ENCODE measurements around the gene KIAA0586.
"Not testable (repeated sequence)": the region's sequence is repeated elsewhere in the genome, so short reads cannot be mapped to it uniquely, and the experiment has no call there.

KIAA0586 gene

DNA sequence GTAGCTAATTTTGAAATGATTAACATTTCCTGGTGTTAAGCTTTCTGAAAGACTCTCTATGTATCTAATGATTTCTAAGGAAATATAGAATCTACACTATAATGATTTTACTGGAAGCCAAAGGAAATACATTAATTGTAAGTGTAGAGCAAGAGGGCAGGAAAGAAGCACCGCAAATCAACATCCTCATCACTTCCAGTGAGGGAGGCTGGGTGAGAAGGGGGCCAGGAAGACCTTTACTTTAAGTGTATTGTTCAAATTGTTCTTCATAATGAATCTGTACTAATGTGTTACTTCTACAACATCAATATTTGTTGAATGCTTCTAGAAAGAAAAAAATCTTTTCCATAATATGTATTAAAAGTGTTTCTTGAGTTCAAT lies 144.9 kb downstream of the KIAA0586 start:
- TF ChIP-seq, protein P1, sequence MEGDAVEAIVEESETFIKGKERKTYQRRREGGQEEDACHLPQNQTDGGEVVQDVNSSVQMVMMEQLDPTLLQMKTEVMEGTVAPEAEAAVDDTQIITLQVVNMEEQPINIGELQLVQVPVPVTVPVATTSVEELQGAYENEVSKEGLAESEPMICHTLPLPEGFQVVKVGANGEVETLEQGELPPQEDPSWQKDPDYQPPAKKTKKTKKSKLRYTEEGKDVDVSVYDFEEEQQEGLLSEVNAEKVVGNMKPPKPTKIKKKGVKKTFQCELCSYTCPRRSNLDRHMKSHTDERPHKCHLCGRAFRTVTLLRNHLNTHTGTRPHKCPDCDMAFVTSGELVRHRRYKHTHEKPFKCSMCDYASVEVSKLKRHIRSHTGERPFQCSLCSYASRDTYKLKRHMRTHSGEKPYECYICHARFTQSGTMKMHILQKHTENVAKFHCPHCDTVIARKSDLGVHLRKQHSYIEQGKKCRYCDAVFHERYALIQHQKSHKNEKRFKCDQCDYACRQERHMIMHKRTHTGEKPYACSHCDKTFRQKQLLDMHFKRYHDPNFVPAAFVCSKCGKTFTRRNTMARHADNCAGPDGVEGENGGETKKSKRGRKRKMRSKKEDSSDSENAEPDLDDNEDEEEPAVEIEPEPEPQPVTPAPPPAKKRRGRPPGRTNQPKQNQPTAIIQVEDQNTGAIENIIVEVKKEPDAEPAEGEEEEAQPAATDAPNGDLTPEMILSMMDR (IDR thresholded peaks at IDR 0.05; ENCODE audit: borderline replicate concordance, insufficient read depth, low read depth, low read length), result no peak

DNA sequence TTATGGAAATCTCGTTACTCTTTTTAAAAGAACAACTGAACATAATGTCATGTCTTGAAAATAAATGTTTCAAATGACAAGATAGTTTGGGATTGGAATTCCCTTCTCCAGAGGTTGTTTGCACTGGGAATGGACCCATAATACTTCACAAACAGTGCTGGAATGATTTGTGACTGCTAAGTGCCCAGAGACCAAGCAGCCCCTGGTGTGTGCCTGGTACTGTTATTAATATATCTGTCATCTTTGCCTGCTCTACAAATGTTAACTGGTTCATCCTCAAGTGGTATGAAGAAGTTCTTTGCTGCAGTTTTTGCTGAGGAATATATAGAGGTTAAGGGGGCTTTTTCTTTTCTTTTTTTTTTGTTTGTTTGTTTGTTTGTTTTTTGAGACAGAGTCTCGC lies 145.3 kb downstream of the KIAA0586 start:
- H3K4me3 ChIP-seq (ENCODE audit: low read depth, low read length), result no peak overlapping the region
- TF ChIP-seq, protein P1 (IDR thresholded peaks at IDR 0.05; ENCODE audit: borderline replicate concordance, insufficient read depth, low read depth, low read length), result no peak

More for the DNA sequence above, 144.9 kb downstream of the KIAA0586 start:
- H3K4me3 ChIP-seq (ENCODE audit: low read depth, low read length), result no peak overlapping the region

DNA sequence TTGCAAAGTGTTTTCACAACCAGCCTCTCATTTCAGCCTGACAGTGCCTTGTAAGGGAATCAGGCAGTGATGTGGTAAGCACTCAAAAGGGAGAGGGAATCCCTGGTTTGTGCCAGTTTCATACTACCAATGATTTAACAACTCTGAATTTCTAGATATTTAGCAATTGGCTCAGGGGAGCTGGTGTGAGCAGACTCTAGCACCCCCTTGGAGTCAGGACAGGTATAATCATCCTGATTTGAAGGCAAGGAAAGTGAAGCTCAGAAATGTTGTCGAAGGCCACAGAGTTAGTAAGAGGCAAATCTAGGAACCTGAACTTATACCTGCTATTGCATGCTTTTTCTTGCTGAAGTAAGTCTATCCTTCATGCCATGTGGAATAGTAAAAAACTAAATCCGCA lies 147.1 kb downstream of the KIAA0586 start:
- TF ChIP-seq, protein P1 (IDR thresholded peaks at IDR 0.05; ENCODE audit: borderline replicate concordance, insufficient read depth, low read depth, low read length), result no peak
- H3K4me3 ChIP-seq (ENCODE audit: low read depth, low read length), result no peak overlapping the region

DNA sequence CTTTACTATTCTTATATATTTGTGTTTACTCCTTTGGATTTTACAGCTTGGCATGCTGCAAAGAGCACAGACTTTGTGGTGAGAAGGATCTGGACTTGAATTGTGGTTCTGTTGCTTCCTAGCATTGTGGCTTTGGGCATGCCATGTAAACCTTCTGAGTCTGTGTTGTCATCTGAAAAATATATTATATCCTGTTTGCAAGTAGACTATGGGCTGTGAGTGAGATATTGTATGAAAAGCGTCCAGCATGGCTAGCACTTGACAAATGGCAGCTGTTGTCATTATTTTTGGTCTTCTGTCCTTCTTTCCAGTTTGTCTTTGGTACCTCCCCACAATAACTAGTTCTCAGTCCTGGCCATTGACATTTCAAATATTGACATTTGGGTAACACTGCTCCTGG lies 148.4 kb downstream of the KIAA0586 start:
- TF ChIP-seq, protein P1 (IDR thresholded peaks at IDR 0.05; ENCODE audit: borderline replicate concordance, insufficient read depth, low read depth, low read length), result no peak
- no peak overlapping the region for H3K4me3 ChIP-seq (ENCODE audit: low read depth, low read length)

DNA sequence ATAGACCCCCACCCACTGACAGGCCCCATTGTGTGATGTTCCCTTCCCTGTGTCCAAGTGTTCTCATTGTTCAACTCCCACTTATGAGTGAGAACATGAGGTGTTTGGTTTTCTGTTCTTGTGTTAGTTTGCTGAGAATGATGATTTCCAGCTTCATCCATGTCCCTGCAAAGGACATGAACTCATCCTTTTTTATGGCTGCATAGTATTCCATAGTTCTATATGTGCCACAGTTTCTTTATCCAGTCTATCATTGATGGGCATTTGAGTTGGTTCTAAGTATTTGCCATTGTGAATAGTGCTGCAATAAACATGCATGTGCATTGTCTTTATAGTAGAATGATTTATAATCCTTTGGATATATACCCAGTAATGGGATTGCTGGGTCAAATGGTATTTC lies 152.5 kb downstream of the KIAA0586 start:
- not testable (repeated sequence) for H3K4me3 ChIP-seq (ENCODE audit: low read depth, low read length)

DNA sequence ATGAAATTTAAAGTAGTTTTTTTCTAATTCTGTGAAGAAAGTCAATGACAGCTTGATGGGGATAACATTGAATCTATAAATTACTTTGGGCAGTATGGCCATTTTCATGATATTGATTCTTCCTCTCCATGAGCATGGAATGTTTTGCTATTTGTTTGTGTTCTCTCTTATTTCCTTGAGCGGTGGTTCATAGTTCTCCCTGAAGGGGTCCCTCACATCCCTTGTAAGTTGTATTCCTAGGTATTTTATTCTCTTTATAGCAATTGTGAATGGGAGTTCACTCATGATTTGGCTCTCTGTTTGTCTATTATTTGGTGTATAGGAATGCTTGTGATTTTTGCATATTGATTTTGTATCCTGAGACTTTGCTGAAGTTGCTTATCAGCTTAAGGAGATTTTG lies 153.9 kb downstream of the KIAA0586 start:
- not testable (repeated sequence) for H3K4me3 ChIP-seq (ENCODE audit: low read depth, low read length)

DNA sequence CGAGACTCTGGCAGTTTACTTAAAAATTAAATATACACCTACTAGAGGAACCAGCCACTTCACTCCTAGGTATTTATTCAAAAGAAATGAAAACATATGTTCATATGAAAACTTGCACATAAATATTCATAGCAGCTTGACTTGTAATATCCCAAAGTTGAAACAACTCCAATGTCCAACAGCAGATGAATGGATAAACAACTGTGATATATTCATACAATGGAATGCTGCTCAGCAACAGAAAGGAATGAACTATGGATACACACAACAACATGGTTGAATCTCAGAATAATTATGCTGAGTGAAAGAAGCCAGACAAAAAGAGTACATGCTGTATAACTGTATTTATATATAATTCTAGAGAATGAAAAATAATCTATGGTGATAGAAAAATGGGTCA lies 156.9 kb downstream of the KIAA0586 start:
- no peak overlapping the region for H3K4me3 ChIP-seq (ENCODE audit: low read depth, low read length)
- TF ChIP-seq, protein P1 (IDR thresholded peaks at IDR 0.05; ENCODE audit: borderline replicate concordance, insufficient read depth, low read depth, low read length), result no peak

DNA sequence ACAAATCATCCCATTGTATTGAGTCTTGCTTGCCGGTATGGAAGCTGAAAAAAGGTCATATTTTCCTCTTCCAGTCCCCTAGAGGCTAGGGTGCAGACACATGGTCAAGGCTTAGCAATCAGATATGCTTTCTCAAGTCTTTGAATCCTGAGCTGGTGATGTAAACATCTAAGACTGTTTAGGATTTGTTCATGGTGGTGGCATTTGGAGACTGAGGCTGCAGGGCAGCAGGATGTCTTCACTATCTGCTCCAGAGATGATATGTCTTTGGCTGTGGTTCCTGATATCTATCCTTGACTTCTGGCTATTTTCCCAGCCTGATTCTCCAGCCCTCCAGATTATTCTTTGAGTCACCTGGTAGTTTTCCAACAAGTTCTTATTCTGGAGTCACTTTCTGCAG lies 159.8 kb downstream of the KIAA0586 start:
- TF ChIP-seq, protein P1 (IDR thresholded peaks at IDR 0.05; ENCODE audit: borderline replicate concordance, insufficient read depth, low read depth, low read length), result no peak
- H3K4me3 ChIP-seq (ENCODE audit: low read depth, low read length), result no peak overlapping the region

DNA sequence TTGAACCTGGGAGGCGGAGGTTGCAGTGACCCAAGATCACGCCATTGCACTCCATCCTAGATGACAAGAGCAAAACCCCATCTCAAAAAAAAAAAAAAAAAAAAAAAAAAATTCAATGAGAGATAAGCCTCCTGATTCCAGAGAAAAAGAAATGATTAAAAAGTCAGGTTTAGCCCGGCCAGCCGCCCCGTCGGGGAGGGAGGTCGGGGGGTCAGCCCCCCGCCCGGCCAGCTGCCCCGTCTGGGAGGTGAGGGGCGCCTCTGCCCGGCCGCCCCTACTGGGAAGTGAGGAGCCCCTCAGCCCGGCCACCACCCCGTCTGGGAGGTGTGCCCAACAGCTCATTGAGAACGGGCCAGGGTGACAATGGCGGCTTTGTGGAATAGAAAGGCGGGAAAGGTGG lies 160.8 kb downstream of the KIAA0586 start:
- not testable (repeated sequence) for H3K4me3 ChIP-seq (ENCODE audit: low read depth, low read length)
